SHP77 treated with DMSO at 0.1 percent for 48 hours (cell line): ENCODE data around the gene PRCC.
"Not testable (repeated sequence)": the region's sequence is repeated elsewhere in the genome, so short reads cannot be mapped to it uniquely, and the experiment has no call there.

Experiments
- DNase-seq: peaks from one replicate; lab custom pipeline; 2025; lab: John Stamatoyannopoulos, UW

PRCC gene

GRCh38 chr1:156765136-156765535 lies 2.2 kb upstream of the PRCC start:
- DNase-seq: not testable (repeated sequence)

- DNase-seq: no peak
These were observed 1.7 kb upstream of the PRCC start for GRCh38 chr1:156765666-156766065.

GRCh38 chr1:156766298-156767100 lies 836 bp upstream of the PRCC start:
- peak; percentile 56 for DNase-seq

- DNase-seq: no peak
These were observed 707 bp downstream of the PRCC start for GRCh38 chr1:156767879-156768604.

- DNase-seq: no peak
These were observed 1.4 kb downstream of the PRCC start for GRCh38 chr1:156768610-156769295.

- DNase-seq: no peak
These were observed 4.9 kb downstream of the PRCC start for GRCh38 chr1:156772222-156772621.

GRCh38 chr1:156772728-156773497 lies 5.6 kb downstream of the PRCC start:
- no peak for DNase-seq

- no peak for DNase-seq
These were observed 6.3 kb downstream of the PRCC start for GRCh38 chr1:156773607-156774006.

GRCh38 chr1:156775799-156776198 lies 8.5 kb downstream of the PRCC start:
- no peak for DNase-seq

GRCh38 chr1:156776942-156777341 lies 9.6 kb downstream of the PRCC start:
- no peak for DNase-seq

- DNase-seq: no peak
These were observed 10.2 kb downstream of the PRCC start for GRCh38 chr1:156777573-156777972.

GRCh38 chr1:156781585-156782186 lies 14.4 kb downstream of the PRCC start:
- DNase-seq: no peak

- no peak for DNase-seq
These were observed 18.1 kb downstream of the PRCC start for GRCh38 chr1:156785458-156785857.

- DNase-seq: no peak
These were observed 19.3 kb downstream of the PRCC start for GRCh38 chr1:156786640-156787039.

GRCh38 chr1:156788136-156788535 lies 20.8 kb downstream of the PRCC start:
- no peak for DNase-seq

GRCh38 chr1:156789621-156790318 lies 22.4 kb downstream of the PRCC start:
- DNase-seq: no peak

- no peak for DNase-seq
These were observed 27.4 kb downstream of the PRCC start for GRCh38 chr1:156794506-156795373.

GRCh38 chr1:156795374-156795733 lies 28.0 kb downstream of the PRCC start:
- no peak for DNase-seq

GRCh38 chr1:156795787-156796186 lies 28.5 kb downstream of the PRCC start:
- no peak for DNase-seq
